Measurements from ENCODE around the gene SULT2B1. TPM values are rescaled to one million over a fixed set of nuclear protein-coding genes. Genes with fewer than 3 reads are reported as not detected.

SULT2B1 gene
- total and polyA plus RNA-seq, 2 of the 4 experiments (the other 2 are of a cell fraction): 0.09 TPM; not detected in 1

- H3K79me1 ChIP-seq (ENCODE audit: low read depth in 1 of 2, low read length in 2 of 2): no peaks in the 10 kb centered on the region
- no peak overlapping the region for H3K14ac ChIP-seq (replicated peaks; ENCODE audit: low read depth, low read length)
- no peaks in the 10 kb centered on the region for H3K9me1 ChIP-seq (ENCODE audit: insufficient read depth, low read length)
- no peaks in the 10 kb centered on the region for H3K36me3 ChIP-seq (ENCODE audit: control insufficient read depth, insufficient read depth, low read length)
- H2BK15ac ChIP-seq (ENCODE audit: low read depth, low read length): no peak overlapping the region
- no peak overlapping the region for H3K27ac ChIP-seq (ENCODE audit: insufficient read depth, low read length)
- ChIA-PET POLR2A (ENCODE audit: unreplicated experiment) (no interaction called here), CTCF (no interaction called here)
- no TSS peak for BruUV-seq (replicated peaks)
- no peak overlapping the region for H3K23ac ChIP-seq (ENCODE audit: low read depth, low read length)
- H2AFZ ChIP-seq (replicated peaks; ENCODE audit: low read length, poor library complexity): no peak overlapping the region
- H4K91ac ChIP-seq (ENCODE audit: insufficient read depth, low read depth, low read length): no peak overlapping the region
- H4K5ac ChIP-seq (ENCODE audit: low read depth, low read length): no peak overlapping the region
- no peak for DNase-seq
- H3K18ac ChIP-seq (ENCODE audit: low read depth, low read length): no peak overlapping the region
- no peak overlapping the region for H3K4me3 ChIP-seq (ENCODE audit: insufficient read depth, low read depth, low read length)
- H4K20me1 ChIP-seq (ENCODE audit: insufficient read depth, low read length): no peaks in the 10 kb centered on the region
- dilution Hi-C loops (cut with HindIII; ENCODE audit: low sequenced_read_pairs, unreplicated experiment): no loop called here
- H3K4me1 ChIP-seq (ENCODE audit: control insufficient read depth, insufficient read depth, low read length): no peaks in the 10 kb centered on the region
- ATAC-seq (ENCODE audit: low read depth): no peak
- no peak overlapping the region for H2BK20ac ChIP-seq (ENCODE audit: low read depth, low read length)
- intact Hi-C loops (cut with micrococcal nuclease): no loop called here
- no peak overlapping the region for H2AK9ac ChIP-seq (replicated peaks; ENCODE audit: low read depth, low read length, poor library complexity)
- H3K9me3 ChIP-seq (ENCODE audit: control insufficient read depth, insufficient read depth, low read length): peaks cover 17% of the 10 kb centered on the region
- H2AK5ac ChIP-seq (ENCODE audit: low read depth, low read length): no peak overlapping the region
- H2BK120ac ChIP-seq (ENCODE audit: low read depth, low read length): no peak overlapping the region
- H3K56ac ChIP-seq (ENCODE audit: extremely low read depth, insufficient read depth, low read length): no peak overlapping the region
- TF ChIP-seq CTCF (conservative IDR thresholded peaks at IDR 0.05; ENCODE audit: low read depth, low read length) (no peak), RCOR1 (IDR thresholded peaks at IDR 0.05; ENCODE audit: insufficient replicate concordance, low read length) (no peak), CHD1 (IDR thresholded peaks at IDR 0.05; ENCODE audit: low read depth, low read length) (no peak), USF2 (IDR thresholded peaks at IDR 0.05; ENCODE audit: low read depth, low read length) (no peak)
- in situ Hi-C loops (cut with MboI; ENCODE audit: low sequenced_read_pairs): no loop called here
- H3K4ac ChIP-seq (ENCODE audit: low read depth, low read length): no peak overlapping the region
- no peak overlapping the region for H4K8ac ChIP-seq (ENCODE audit: low read depth in 2 of 2, low read length in 2 of 2)
- no peak overlapping the region for H3K4me2 ChIP-seq (ENCODE audit: low read depth, low read length)
- no peaks in the 10 kb centered on the region; the same call in 1 of the 2 replicates for H3K27me3 ChIP-seq (ENCODE audit: control insufficient read depth, insufficient read depth, low read length)
- WGBS, 2 experiments (ENCODE audit: extremely low coverage in 2 of 2, insufficient read length in 1 of 2): no CpG with 5 or more reads among the region's 2 CpGs
- no peak overlapping the region for H2BK5ac ChIP-seq (ENCODE audit: low read depth, low read length, poor library complexity, severe bottlenecking)
- no peak overlapping the region for H3K9ac ChIP-seq (ENCODE audit: low read depth, low read length)
Measured at GRCh38 chr19:48524221-48524620, 27.8 kb upstream of the SULT2B1 start.
